ENCODE data around the gene MTMR12. TPM values are rescaled to one million over a fixed set of nuclear protein-coding genes. Genes with fewer than 3 reads are reported as not detected.
"Not testable (repeated sequence)": the region's sequence is repeated elsewhere in the genome, so short reads cannot be mapped to it uniquely, and the experiment has no call there.

The MTMR12 gene
- total RNA-seq, 1 donor from 2014 or later = 24.7 TPM

GRCh38 chr5:32325062-32325461 is 12.3 kb upstream of the MTMR12 start:
- intact Hi-C loops (cut with micrococcal nuclease) = loop anchor here (5.0 kb wide), 2 partner anchors 153 to 287 kb away; partner anchors contain the start of gene GOLPH3

- intact Hi-C loops (cut with micrococcal nuclease) = no loop called here
These were observed 11.0 kb upstream of the MTMR12 start for GRCh38 chr5:32323741-32324140.

- intact Hi-C loops (cut with micrococcal nuclease) = no loop called here
These were observed 10.1 kb upstream of the MTMR12 start for GRCh38 chr5:32322882-32323281.

GRCh38 chr5:32321787-32322186 is 9.0 kb upstream of the MTMR12 start:
- intact Hi-C loops (cut with micrococcal nuclease) = not testable (repeated sequence)

- intact Hi-C loops (cut with micrococcal nuclease) = no loop called here
These were observed 7.8 kb upstream of the MTMR12 start for GRCh38 chr5:32320576-32320975.

- intact Hi-C loops (cut with micrococcal nuclease) = no loop called here
These were observed 7.3 kb upstream of the MTMR12 start for GRCh38 chr5:32319926-32320543.

- intact Hi-C loops (cut with micrococcal nuclease) = no loop called here
These were observed 6.7 kb upstream of the MTMR12 start for GRCh38 chr5:32319392-32319791.

GRCh38 chr5:32317041-32317440 is 4.3 kb upstream of the MTMR12 start:
- intact Hi-C loops (cut with micrococcal nuclease) = no loop called here

- intact Hi-C loops (cut with micrococcal nuclease) = no loop called here
These were observed 2.7 kb upstream of the MTMR12 start for GRCh38 chr5:32315221-32316014.

GRCh38 chr5:32314658-32315057 is 1.9 kb upstream of the MTMR12 start:
- intact Hi-C loops (cut with micrococcal nuclease) = no loop called here

- intact Hi-C loops (cut with micrococcal nuclease) = not testable (repeated sequence)
These were observed 1.4 kb upstream of the MTMR12 start for GRCh38 chr5:32314152-32314488.

GRCh38 chr5:32312197-32312594 is 543 bp downstream of the MTMR12 start:
- intact Hi-C loops (cut with micrococcal nuclease) = loop anchor here (1.0 to 2.0 kb wide), 2 partner anchors 35 to 1129 kb away; partner anchors contain the start of gene TARS1

- intact Hi-C loops (cut with micrococcal nuclease) = loop anchor here (1.0 to 2.0 kb wide), 2 partner anchors 34 to 1129 kb away; partner anchors contain the start of gene TARS1
These were observed 1.1 kb downstream of the MTMR12 start for GRCh38 chr5:32311404-32312196.

GRCh38 chr5:32309761-32310160 is 3.0 kb downstream of the MTMR12 start:
- intact Hi-C loops (cut with micrococcal nuclease) = no loop called here

GRCh38 chr5:32308946-32309345 is 3.8 kb downstream of the MTMR12 start:
- intact Hi-C loops (cut with micrococcal nuclease) = no loop called here

GRCh38 chr5:32307769-32308194 is 5.0 kb downstream of the MTMR12 start:
- intact Hi-C loops (cut with micrococcal nuclease) = no loop called here

- intact Hi-C loops (cut with micrococcal nuclease) = no loop called here
These were observed 8.1 kb downstream of the MTMR12 start for GRCh38 chr5:32304622-32305021.

- intact Hi-C loops (cut with micrococcal nuclease) = no loop called here
These were observed 9.0 kb downstream of the MTMR12 start for GRCh38 chr5:32303755-32304120.

GRCh38 chr5:32302835-32303754 is 9.6 kb downstream of the MTMR12 start:
- intact Hi-C loops (cut with micrococcal nuclease) = no loop called here

- intact Hi-C loops (cut with micrococcal nuclease) = no loop called here
These were observed 10.8 kb downstream of the MTMR12 start for GRCh38 chr5:32301891-32302290.

All from T-helper 2 cell treated with Interferon-gamma antibody and Interleukin-4, amounts not matched to agents 100 ng/mL and 5 ng/mL, for 36 hours (primary cell).